HG02840 (cell line): ENCODE data around the gene TRIM29.

ENCODE experiments used
- ATAC-seq: cut with Tn5 transposase; IDR thresholded peaks from one replicate; pipeline ENCODE4 v1.9.1; 2021; ENCODE audit warnings: mild to moderate bottlenecking, moderate library complexity, moderate number of reproducible peaks; ENCODE audit not compliant: unreplicated experiment, low FRiP score

TRIM29 gene

GRCh38 chr11:120067438-120068113, 70.3 kb downstream of the TRIM29 start:
- no peak for ATAC-seq

DNA sequence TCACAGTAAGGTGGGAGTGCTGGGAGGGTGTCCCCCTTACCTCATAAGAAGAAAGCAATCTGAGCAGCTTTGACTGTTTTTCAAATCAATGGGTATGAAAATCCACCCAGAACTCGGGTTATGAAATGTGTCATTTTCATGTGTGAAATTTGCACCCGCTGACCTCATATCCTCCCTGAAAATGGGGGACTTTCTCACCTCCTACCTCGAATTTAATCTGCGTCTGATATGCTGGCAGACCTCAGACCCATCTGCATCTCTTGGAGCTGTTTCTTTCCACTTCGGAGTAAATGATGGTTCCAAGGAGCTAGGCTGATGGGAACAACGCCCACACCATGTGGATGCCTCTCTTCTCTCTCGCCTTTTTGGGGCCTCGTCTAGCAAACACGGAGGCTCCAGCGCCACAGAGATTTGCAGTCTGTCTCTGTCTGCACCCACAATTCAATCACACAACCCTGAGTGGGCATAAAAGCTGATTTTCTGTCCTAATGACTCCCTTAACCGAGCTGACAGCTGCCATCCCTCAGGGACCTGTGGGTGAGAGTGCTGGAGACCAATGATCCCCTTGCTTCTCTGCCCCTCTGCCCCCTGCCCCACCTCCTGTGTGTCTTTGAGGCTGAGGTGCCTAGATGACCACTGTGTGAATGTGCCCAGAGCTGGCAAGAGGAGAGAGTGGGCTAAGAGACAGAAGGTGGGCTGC, 71.0 kb downstream of the TRIM29 start:
- ATAC-seq: no peak

DNA sequence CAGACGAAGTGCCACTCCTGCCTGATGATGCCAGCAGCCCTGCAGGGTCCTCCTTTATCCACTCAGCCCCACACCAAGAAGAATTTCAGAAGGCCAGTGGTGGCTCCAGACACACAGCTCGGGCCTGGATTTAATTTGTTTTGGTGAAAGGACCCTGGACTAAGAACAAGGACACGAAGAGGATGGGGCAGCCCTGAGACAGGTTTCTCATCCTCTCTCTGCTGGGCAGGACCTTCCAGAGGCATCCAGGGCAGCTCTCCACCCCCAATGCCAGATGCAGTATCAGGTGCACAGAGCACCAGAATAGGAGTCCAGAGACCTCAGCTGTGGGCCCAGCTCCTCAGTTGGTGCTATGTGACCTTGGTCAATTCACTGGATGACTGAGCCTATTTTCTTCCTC, 72.0 kb downstream of the TRIM29 start:
- ATAC-seq: no peak

- ATAC-seq: no peak
These were observed 72.7 kb downstream of the TRIM29 start for GRCh38 chr11:120065176-120065575.

GRCh38 chr11:120064341-120064740, 73.6 kb downstream of the TRIM29 start:
- no peak for ATAC-seq

DNA sequence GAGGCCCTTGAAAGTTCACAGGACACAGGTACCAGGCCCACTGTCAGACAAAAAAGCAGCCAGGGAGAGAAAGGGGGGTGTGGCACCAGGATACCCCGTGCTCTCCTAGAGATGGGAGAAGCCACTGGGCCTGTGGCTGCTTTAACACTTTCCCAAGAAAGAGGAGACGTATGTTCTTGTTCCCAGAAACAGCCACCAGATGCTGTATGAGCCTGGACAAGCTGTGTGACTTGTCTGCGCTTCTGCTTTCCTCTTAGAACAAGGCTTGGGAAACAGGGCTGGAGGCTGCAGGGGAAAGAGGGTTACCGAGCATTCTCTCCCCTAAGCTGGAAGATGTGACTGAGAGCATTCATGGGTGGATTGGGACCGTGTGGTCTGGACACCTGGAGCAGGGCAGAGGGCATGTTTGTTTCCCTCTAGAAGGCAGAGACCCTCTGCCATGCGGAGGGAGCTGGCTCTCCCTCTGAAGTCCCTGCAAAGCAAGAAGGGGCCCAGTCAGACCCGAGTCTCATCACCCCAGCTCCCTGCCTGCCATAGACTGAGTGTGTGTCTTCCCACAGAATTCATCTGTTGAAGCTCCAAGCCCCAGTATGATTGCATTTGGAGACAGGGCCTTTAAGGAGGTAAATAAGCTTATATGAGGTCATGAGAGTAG, 74.1 kb downstream of the TRIM29 start:
- ATAC-seq: no peak

- no peak for ATAC-seq
These were observed 75.4 kb downstream of the TRIM29 start for GRCh38 chr11:120062561-120062930.

DNA sequence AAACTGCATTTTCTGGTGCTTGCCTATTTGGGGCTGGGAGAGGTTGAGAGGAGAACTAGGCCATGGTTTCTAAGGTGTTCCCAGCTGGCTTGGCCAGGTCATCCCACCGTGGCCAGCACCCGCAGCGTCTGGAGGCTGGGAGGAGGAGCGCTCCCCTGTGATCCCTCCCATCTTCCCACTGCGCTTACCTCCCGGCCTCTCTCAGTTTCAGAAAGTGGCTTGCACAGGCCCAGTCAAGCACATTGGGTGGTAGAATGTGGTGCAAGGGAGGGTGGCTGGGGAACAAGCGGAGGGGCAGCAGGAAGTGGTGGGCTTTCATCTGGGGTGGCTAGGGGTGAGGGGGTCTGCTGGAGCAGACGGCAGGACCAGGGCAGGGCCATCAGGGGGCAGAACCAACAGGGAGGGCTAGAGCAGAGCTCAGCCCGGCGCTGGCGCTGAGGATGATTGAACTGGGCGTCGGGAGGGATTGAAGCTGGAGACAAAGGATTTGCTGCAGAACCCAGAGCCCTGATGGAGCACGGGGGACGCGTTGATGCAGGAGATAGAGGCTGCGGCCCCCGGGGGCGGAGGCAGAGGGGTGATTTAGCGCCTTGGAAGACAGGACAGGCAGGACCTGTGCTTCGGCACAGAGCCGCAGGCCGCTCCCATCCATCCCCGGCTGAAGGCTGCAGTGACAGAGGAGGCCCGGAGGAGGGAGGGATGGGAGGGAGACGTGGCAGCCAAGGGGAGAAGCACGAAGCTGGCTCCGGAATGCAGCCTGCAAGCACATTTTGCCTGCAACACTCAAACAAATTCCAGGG, 76.0 kb downstream of the TRIM29 start:
- ATAC-seq: no peak
